Hepatocyte (in vitro differentiated cells): ENCODE measurements around the gene CNTN4. TPM values are rescaled to one million over a fixed set of nuclear protein-coding genes. Genes with fewer than 3 reads are reported as not detected.

Source experiments
- DNase-seq: peaks from one replicate; pipeline ENCODE4 v3.0.0-alpha.2; 2016; ENCODE audit warnings: low spot score
- H2AFZ ChIP-seq: fragments of 200-600 bp; sonication (generic); 2 replicates; pipeline ENCODE4 v1.6.0; 2016; ENCODE audit warnings: antibody characterized with exemption, mild to moderate bottlenecking
- H3K27ac ChIP-seq: fragments of 200-600 bp; sonication (generic); 2 replicates; pipeline ENCODE4 v1.5.1; 2016; ENCODE audit warnings: mild to moderate bottlenecking
- H3K27me3 ChIP-seq: fragments of 200-600 bp; sonication (generic); 2 replicates; pipeline ENCODE4 v1.6.1; 2016
- H3K36me3 ChIP-seq: fragments of 200-600 bp; sonication (generic); replicated peaks from 2 replicates; pipeline ENCODE4 v1.5.1; 2016; ENCODE audit warnings: low read depth; ENCODE audit not compliant: insufficient read depth
- H3K4me1 ChIP-seq: fragments of 200-600 bp; sonication (generic); 2 replicates; pipeline ENCODE4 v1.5.1; 2016; ENCODE audit warnings: mild to moderate bottlenecking, moderate library complexity; ENCODE audit not compliant: insufficient read depth
- H3K4me2 ChIP-seq: fragments of 200-600 bp; sonication (generic); 2 replicates; pipeline ENCODE4 v1.6.0; 2016
- H3K4me3 ChIP-seq: fragments of 200-600 bp; sonication (generic); 2 replicates; pipeline ENCODE4 v1.5.1; 2016; ENCODE audit warnings: mild to moderate bottlenecking
- H3K79me2 ChIP-seq: fragments of 200-600 bp; sonication (generic); 2 replicates; pipeline ENCODE4 v1.6.0; 2017; ENCODE audit warnings: mild to moderate bottlenecking
- H3K9me2 ChIP-seq: fragments of 200-600 bp; sonication (generic); replicated peaks from 2 replicates; pipeline ENCODE4 v1.6.0; 2017; ENCODE audit warnings: mild to moderate bottlenecking; ENCODE audit not compliant: insufficient read depth
- H3K9me3 ChIP-seq: fragments of 200-600 bp; sonication (generic); 2 replicates; pipeline ENCODE4 v1.5.1; 2016; ENCODE audit warnings: low read depth, mild to moderate bottlenecking
- H4K20me1 ChIP-seq: fragments of 200-600 bp; sonication (generic); 2 replicates; pipeline ENCODE4 v1.6.0; 2016; ENCODE audit warnings: mild to moderate bottlenecking; ENCODE audit not compliant: insufficient read depth, poor library complexity, severe bottlenecking
- EZH2 ChIP-seq: fragments of 200-600 bp; sonication (generic); IDR thresholded peaks from 2 replicates; pipeline ENCODE4 v1.6.1; 2016; ENCODE audit warnings: antibody characterized with exemption, mild to moderate bottlenecking, borderline replicate concordance
- EZH2phosphoT487 ChIP-seq: fragments of 200-600 bp; sonication (generic); IDR thresholded peaks from one replicate; pipeline ENCODE4 v1.6.1; 2018; ENCODE audit warnings: antibody characterized with exemption, mild to moderate bottlenecking, low read depth, moderate library complexity; ENCODE audit not compliant: unreplicated experiment, severe bottlenecking
- WGBS: methylation state at CpG from one replicate; pipeline ENCODE4 v1.1.6; 2016; ENCODE audit warnings: low lambda C conversion rate; ENCODE audit errors: missing lambda C conversion rate; 5-methylcytosine and 5-hydroxymethylcytosine counted together
- polyA plus RNA-seq: library from polyadenylated mRNA; unstranded; fragments of >200 nt; fragmentation: Nextera tagmentation; extraction: Ambion mirVana; gene quantifications from 2 replicates; pipeline ENCODE4 v1.2.1, GENCODE V29; 2016
- total RNA-seq: library from RNA; depleted of rRNA; stranded (reverse); fragments of >200 nt; gene quantifications from 2 replicates; pipeline ENCODE4 v1.2.3, GENCODE V29; 2014
- TF ChIP-seq, protein P1 (sequence below): fragments of 200-600 bp; sonication (generic); IDR thresholded peaks from 2 replicates; pipeline ENCODE4 v1.5.1; 2016; ENCODE audit warnings: antibody characterized with exemption, mild to moderate bottlenecking; ENCODE audit not compliant: poor library complexity

Gene CNTN4
- total and polyA plus RNA-seq, 2 experiments from 2014 or later: 17.6 to 30.3 TPM

DNA sequence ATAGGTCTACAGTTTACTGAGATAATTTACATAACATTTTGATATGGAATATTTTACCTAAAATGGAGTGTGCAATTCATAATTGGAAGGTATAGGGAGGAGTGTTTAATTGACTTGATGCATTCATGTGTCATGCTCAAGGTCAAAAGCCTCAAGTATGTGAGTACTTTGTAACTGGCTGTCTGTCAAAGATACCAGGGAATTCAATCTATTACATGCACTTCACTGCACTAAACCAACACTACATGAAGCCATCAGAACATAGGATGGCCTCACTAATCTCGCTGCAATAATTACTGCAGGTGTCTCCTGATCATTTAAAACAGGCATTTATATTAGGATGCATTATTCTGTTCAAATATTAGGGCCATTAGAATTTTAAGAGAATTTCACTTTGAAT lies 367.2 kb downstream of the CNTN4 start:
- Histone ChIP-seq H3K4me2 (no peak overlapping the region), H4K20me1 (no peaks in the 10 kb centered on the region), H3K9me3 (no peaks in the 10 kb centered on the region), H3K27ac (no peak overlapping the region), H3K4me3 (no peak overlapping the region), H3K27me3 (no peaks in the 10 kb centered on the region), H3K36me3 (no peaks in the 10 kb centered on the region), H3K79me2 (no peaks in the 10 kb centered on the region), H3K9me2 (no peaks in the 10 kb centered on the region), H3K4me1 (no peaks in the 10 kb centered on the region), H2AFZ (no peak overlapping the region)
- 90% methylated on average over 1 of the region's 1 CpG for WGBS
- no peak for DNase-seq
- TF ChIP-seq EZH2: no peak
- TF ChIP-seq EZH2phosphoT487: no peak
- TF ChIP-seq, protein P1, sequence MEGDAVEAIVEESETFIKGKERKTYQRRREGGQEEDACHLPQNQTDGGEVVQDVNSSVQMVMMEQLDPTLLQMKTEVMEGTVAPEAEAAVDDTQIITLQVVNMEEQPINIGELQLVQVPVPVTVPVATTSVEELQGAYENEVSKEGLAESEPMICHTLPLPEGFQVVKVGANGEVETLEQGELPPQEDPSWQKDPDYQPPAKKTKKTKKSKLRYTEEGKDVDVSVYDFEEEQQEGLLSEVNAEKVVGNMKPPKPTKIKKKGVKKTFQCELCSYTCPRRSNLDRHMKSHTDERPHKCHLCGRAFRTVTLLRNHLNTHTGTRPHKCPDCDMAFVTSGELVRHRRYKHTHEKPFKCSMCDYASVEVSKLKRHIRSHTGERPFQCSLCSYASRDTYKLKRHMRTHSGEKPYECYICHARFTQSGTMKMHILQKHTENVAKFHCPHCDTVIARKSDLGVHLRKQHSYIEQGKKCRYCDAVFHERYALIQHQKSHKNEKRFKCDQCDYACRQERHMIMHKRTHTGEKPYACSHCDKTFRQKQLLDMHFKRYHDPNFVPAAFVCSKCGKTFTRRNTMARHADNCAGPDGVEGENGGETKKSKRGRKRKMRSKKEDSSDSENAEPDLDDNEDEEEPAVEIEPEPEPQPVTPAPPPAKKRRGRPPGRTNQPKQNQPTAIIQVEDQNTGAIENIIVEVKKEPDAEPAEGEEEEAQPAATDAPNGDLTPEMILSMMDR: no peak

GRCh38 chr3:2468816-2469215 lies 370.1 kb downstream of the CNTN4 start:
- 80% methylated on average over 4 of the region's 4 CpGs for WGBS
- no peaks in the 10 kb centered on the region for H3K27me3 ChIP-seq
- H2AFZ ChIP-seq: no peak overlapping the region
- TF ChIP-seq EZH2 (no peak), EZH2phosphoT487 (no peak)
- TF ChIP-seq, protein P1: no peak
- H3K4me1 ChIP-seq: no peaks in the 10 kb centered on the region
- no peaks in the 10 kb centered on the region for H3K9me3 ChIP-seq
- H3K4me2 ChIP-seq: no peak overlapping the region
- no peak overlapping the region for H3K4me3 ChIP-seq
- no peaks in the 10 kb centered on the region for H3K79me2 ChIP-seq
- no peaks in the 10 kb centered on the region for H3K36me3 ChIP-seq
- H3K9me2 ChIP-seq: no peaks in the 10 kb centered on the region
- H4K20me1 ChIP-seq: no peaks in the 10 kb centered on the region
- no peak overlapping the region for H3K27ac ChIP-seq
- DNase-seq: no peak

DNA sequence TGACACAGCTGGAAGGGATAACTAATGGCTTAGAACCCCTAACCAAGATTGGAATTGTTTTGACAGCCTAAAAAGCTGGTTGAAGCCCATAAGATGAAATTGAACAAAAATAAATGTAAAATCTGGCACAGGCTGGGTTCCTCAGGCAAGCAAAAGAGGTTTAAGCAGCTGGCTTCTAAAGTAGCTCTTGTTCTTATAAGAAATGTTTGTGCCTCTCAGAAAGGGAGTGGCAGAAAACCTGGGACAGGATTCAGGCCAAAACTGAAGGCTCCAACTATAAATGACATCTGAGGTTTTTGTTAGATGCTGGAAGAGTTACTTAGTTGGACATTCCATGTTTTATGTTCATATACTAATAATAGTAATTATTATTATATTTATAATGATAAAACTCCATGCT lies 378.3 kb downstream of the CNTN4 start:
- TF ChIP-seq EZH2 (no peak), EZH2phosphoT487 (no peak)
- TF ChIP-seq, protein P1: no peak
- H3K9me2 ChIP-seq: no peaks in the 10 kb centered on the region

GRCh38 chr3:2477620-2478019 lies 379.0 kb downstream of the CNTN4 start:
- no peak overlapping the region for H2AFZ ChIP-seq
- no peaks in the 10 kb centered on the region for H3K9me2 ChIP-seq
- no peak overlapping the region for H3K4me2 ChIP-seq
- H3K4me3 ChIP-seq: no peak overlapping the region
- H3K27ac ChIP-seq: no peak overlapping the region
- no peaks in the 10 kb centered on the region for H4K20me1 ChIP-seq
- TF ChIP-seq, protein P1: no peak
- TF ChIP-seq EZH2 (no peak), EZH2phosphoT487 (no peak)
- H3K36me3 ChIP-seq: no peaks in the 10 kb centered on the region
- no peak for DNase-seq
- WGBS: 90% methylated on average over 5 of the region's 5 CpGs
- H3K27me3 ChIP-seq: no peaks in the 10 kb centered on the region
- no peaks in the 10 kb centered on the region for H3K9me3 ChIP-seq
- no peaks in the 10 kb centered on the region for H3K79me2 ChIP-seq
- H3K4me1 ChIP-seq: no peaks in the 10 kb centered on the region

More for the DNA sequence above, 378.3 kb downstream of the CNTN4 start:
- DNase-seq: no peak
- no peaks in the 10 kb centered on the region for H3K79me2 ChIP-seq
- no peaks in the 10 kb centered on the region for H3K4me1 ChIP-seq
- no peak overlapping the region for H3K4me3 ChIP-seq
- H3K9me3 ChIP-seq: no peaks in the 10 kb centered on the region
- H3K36me3 ChIP-seq: no peaks in the 10 kb centered on the region
- H4K20me1 ChIP-seq: no peaks in the 10 kb centered on the region
- H3K4me2 ChIP-seq: no peak overlapping the region
- H3K27me3 ChIP-seq: no peaks in the 10 kb centered on the region
- H2AFZ ChIP-seq: no peak overlapping the region
- H3K27ac ChIP-seq: no peak overlapping the region
